Activated CD8-positive, alpha-beta T cell treated with anti-CD3 and anti-CD28 coated beads for 36 hours (primary cell): Measurements from ENCODE around the gene CHRM3. TPM values are rescaled to one million over a fixed set of nuclear protein-coding genes. Genes with fewer than 3 reads are reported as not detected.
A peak's percentile ranks its signal among the peaks of the same experiment; 100 is the strongest.

Experiments used
- ATAC-seq: fragments of 200-7000 bp; cut with Tn5 transposase; one replicate; pipeline ENCODE4 v1.10.0; 2021; ENCODE audit warnings: mild to moderate bottlenecking, moderate library complexity
- CTCF ChIA-PET: fragments of 350-600 bp; sonication (Branson Sonifier 250); formaldehyde crosslinking; loops from one replicate; lab custom pipeline; 2021; ENCODE audit warnings: antibody characterized with exemption; lab: Charles Lee
- POLR2A ChIA-PET: fragments of 350-600 bp; sonication (Branson Sonifier 250); formaldehyde crosslinking; loops from one replicate; lab custom pipeline; 2021; ENCODE audit warnings: antibody characterized with exemption; lab: Charles Lee
- DNase-seq: peaks from one replicate; pipeline ENCODE4 v3.0.0-alpha.2; 2020
- H3K27ac Mint-ChIP-seq: one replicate; pipeline ENCODE4 v1.8.0; 2021; ENCODE audit warnings: mild to moderate bottlenecking, mixed read lengths
- H3K27me3 Mint-ChIP-seq: one replicate; pipeline ENCODE4 v1.8.0; 2021; ENCODE audit warnings: mixed read lengths
- H3K36me3 Mint-ChIP-seq: one replicate; pipeline ENCODE4 v1.8.0; 2021; ENCODE audit warnings: low read depth, mixed read lengths
- H3K4me1 Mint-ChIP-seq: one replicate; pipeline ENCODE4 v1.8.0; 2021; ENCODE audit warnings: low read depth, mixed read lengths
- H3K4me3 Mint-ChIP-seq: one replicate; pipeline ENCODE4 v1.8.0; 2021; ENCODE audit warnings: mild to moderate bottlenecking, moderate library complexity, mixed read lengths
- H3K9me3 Mint-ChIP-seq: one replicate; pipeline ENCODE4 v1.8.0; 2021; ENCODE audit warnings: mixed read lengths
- intact Hi-C: fragments of 100-400 bp; cut with micrococcal nuclease; formaldehyde crosslinking; loops from one replicate; pipeline ENCODE4 v1.10.0; 2022
- total RNA-seq, 2 experiments: library from RNA; stranded (reverse); gene quantifications; one replicate each; pipeline ENCODE4 v1.2.3, GENCODE V29; 2021
- TF ChIP-seq, protein P1 (sequence below): fragments of 200-600 bp; IDR thresholded peaks from one replicate; pipeline ENCODE4 v1.8.0; 2022; ENCODE audit warnings: antibody characterized with exemption, mild to moderate bottlenecking

CHRM3 gene
- total RNA-seq, 2 experiments from 2014 or later = 0.36 TPM; not detected in 1

GRCh38 chr1:239353536-239353935 is 32.8 kb upstream of the CHRM3 start:
- ATAC-seq (no peak), DNase-seq (no peak)
- TF ChIP-seq, protein P1, sequence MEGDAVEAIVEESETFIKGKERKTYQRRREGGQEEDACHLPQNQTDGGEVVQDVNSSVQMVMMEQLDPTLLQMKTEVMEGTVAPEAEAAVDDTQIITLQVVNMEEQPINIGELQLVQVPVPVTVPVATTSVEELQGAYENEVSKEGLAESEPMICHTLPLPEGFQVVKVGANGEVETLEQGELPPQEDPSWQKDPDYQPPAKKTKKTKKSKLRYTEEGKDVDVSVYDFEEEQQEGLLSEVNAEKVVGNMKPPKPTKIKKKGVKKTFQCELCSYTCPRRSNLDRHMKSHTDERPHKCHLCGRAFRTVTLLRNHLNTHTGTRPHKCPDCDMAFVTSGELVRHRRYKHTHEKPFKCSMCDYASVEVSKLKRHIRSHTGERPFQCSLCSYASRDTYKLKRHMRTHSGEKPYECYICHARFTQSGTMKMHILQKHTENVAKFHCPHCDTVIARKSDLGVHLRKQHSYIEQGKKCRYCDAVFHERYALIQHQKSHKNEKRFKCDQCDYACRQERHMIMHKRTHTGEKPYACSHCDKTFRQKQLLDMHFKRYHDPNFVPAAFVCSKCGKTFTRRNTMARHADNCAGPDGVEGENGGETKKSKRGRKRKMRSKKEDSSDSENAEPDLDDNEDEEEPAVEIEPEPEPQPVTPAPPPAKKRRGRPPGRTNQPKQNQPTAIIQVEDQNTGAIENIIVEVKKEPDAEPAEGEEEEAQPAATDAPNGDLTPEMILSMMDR = no peak
- Mint-ChIP-seq H3K4me3 (no peak overlapping the region), H3K9me3 (no peaks in the 10 kb centered on the region), H3K4me1 (no peaks in the 10 kb centered on the region), H3K27me3 (peaks cover 7% of the 10 kb centered on the region), H3K27ac (no peak overlapping the region), H3K36me3 (no peaks in the 10 kb centered on the region)
- ChIA-PET POLR2A (no interaction called here), CTCF (no interaction called here)
- intact Hi-C loops = no loop called here

DNA sequence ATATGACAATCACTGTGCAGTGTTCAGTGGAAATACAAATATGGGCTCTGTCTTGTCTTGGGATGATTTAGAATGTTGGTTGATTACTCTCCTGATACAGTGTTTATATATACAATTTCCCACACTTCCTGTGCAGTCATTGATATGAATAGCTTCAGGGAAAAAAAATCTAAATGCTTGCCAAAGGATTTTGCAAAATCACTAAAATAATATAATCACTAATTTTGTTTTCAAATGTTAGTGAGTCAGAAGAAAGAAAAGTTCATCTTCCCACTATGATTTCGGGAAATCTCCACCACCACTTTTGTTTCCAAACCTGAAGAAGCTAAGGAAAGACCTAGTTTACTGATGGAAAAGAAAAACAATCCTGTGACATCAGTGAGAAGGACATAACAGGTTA is 32.1 kb upstream of the CHRM3 start:
- Mint-ChIP-seq H3K27ac (no peak overlapping the region), H3K36me3 (no peaks in the 10 kb centered on the region), H3K4me1 (no peaks in the 10 kb centered on the region), H3K27me3 (peaks cover 7% of the 10 kb centered on the region), H3K9me3 (no peaks in the 10 kb centered on the region), H3K4me3 (no peak overlapping the region)
- TF ChIP-seq, protein P1 = no peak
- ATAC-seq (no peak), DNase-seq (no peak)
- ChIA-PET CTCF (no interaction called here), POLR2A (no interaction called here)
- intact Hi-C loops = no loop called here

DNA sequence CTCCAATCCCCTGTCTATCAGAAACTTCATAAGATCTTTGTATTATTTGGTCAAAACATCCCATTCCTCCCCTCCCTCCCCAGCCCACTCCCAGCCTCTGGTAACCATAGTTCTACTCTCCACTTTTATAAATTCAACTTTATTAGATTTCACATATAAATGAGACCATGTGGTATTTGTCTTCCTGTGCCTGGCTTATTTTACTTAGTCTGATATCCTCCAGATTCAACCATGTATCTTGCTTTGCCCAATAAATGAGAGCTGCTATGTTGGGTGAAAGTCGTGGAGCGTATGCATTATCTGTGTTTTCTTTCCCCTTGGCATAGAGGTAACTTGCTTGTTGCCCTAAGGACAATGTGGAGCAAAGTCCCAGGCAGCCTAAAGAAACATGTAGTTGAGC is 28.5 kb upstream of the CHRM3 start:
- no peak for ATAC-seq
- H3K27me3 Mint-ChIP-seq = peaks cover 9% of the 10 kb centered on the region
- CTCF ChIA-PET = no interaction called here
- H3K4me3 Mint-ChIP-seq = no peak overlapping the region
- H3K27ac Mint-ChIP-seq = no peak overlapping the region
- TF ChIP-seq, protein P1 = no peak
- POLR2A ChIA-PET = no interaction called here
- H3K4me1 Mint-ChIP-seq = no peaks in the 10 kb centered on the region
- intact Hi-C loops = no loop called here
- H3K9me3 Mint-ChIP-seq = no peaks in the 10 kb centered on the region
- H3K36me3 Mint-ChIP-seq = no peaks in the 10 kb centered on the region
- DNase-seq = no peak

- ChIA-PET POLR2A (no interaction called here), CTCF (no interaction called here)
- peak; percentile 55 for ATAC-seq
These were observed 25.0 kb upstream of the CHRM3 start for GRCh38 chr1:239361403-239361802.

DNA sequence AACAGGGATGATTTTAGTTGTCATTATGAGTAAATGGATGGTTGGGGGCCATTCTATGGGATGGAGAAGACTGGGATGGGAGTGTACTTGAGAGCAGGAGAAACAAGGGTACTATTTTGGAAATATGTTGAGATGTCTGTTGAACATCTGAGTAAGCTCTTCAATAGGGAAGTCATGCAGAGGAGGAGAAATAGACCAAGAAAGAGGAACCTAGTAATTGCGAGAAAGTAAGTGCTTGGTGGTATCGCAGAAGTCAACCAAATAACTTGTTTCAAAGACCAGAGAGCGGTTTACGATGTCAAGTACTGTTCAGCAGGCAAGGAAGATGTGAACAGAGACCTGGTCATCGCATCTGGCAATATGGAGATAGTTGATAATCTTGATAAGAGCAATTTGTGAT is 22.4 kb upstream of the CHRM3 start:
- no peaks in the 10 kb centered on the region for H3K36me3 Mint-ChIP-seq
- intact Hi-C loops = no loop called here
- no peak overlapping the region for H3K27ac Mint-ChIP-seq
- H3K9me3 Mint-ChIP-seq = no peaks in the 10 kb centered on the region
- H3K27me3 Mint-ChIP-seq = peaks cover 6% of the 10 kb centered on the region
- ChIA-PET POLR2A (no interaction called here), CTCF (no interaction called here)
- H3K4me3 Mint-ChIP-seq = no peak overlapping the region
- no peaks in the 10 kb centered on the region for H3K4me1 Mint-ChIP-seq
- DNase-seq = no peak
- TF ChIP-seq, protein P1 = no peak
- no peak for ATAC-seq

More at GRCh38 chr1:239361403-239361802, 25.0 kb upstream of the CHRM3 start:
- Mint-ChIP-seq H3K27me3 (peaks cover 8% of the 10 kb centered on the region), H3K9me3 (no peaks in the 10 kb centered on the region), H3K36me3 (no peaks in the 10 kb centered on the region), H3K27ac (no peak overlapping the region), H3K4me3 (no peak overlapping the region), H3K4me1 (no peaks in the 10 kb centered on the region)
- DNase-seq = no peak
- intact Hi-C loops = no loop called here
- TF ChIP-seq, protein P1 = no peak
